ENCODE measurements around the gene MAP2K3. TPM values are rescaled to one million over a fixed set of nuclear protein-coding genes. Genes with fewer than 3 reads are reported as not detected.
"Not testable (repeated sequence)": the region's sequence is repeated elsewhere in the genome, so short reads cannot be mapped to it uniquely, and the experiment has no call there.

MAP2K3 gene
- polyA plus RNA-seq, 3 donors: 21.2 to 23.6 (median 23.4) TPM

GRCh38 chr17:21307273-21307625 is 22.7 kb downstream of the MAP2K3 start:
- DNase-seq: not testable (repeated sequence)

- not testable (repeated sequence) for DNase-seq
Measured at GRCh38 chr17:21308931-21309381, 24.4 kb downstream of the MAP2K3 start.

DNA sequence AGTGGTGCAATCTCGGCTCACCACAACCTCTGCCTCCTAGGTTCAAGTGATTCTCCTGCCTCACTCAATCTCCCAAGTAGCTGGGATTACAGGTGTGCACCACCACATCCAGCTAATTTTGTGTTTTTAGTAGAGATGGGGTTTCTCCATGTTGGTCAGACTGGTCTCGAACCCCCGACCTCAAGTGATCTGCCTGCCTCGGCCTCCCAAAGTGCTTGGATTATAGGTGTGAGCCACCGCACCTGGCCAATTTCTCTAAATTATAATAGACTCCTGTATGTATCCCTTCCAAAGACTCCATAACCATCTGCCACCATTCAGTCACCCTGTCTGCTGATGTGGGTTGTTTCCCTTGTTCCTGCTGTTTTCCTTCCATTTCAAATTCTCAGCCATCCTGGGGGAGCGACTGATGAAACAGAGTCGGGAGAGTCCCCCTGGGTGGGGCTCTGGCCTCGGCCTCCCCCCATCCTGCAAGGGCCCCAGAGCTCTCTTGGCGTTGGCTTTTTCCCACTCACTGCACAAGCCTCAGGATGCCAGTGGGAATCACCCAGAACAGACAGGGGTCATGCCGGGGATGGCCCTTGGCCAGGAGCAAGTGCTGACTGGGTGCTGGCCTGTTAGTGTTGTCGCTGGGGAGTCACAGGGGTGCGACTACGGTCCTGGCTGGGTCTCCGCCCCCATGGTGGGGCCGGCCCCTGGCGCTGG is 25.7 kb downstream of the MAP2K3 start:
- DNase-seq: not testable (repeated sequence)

DNA sequence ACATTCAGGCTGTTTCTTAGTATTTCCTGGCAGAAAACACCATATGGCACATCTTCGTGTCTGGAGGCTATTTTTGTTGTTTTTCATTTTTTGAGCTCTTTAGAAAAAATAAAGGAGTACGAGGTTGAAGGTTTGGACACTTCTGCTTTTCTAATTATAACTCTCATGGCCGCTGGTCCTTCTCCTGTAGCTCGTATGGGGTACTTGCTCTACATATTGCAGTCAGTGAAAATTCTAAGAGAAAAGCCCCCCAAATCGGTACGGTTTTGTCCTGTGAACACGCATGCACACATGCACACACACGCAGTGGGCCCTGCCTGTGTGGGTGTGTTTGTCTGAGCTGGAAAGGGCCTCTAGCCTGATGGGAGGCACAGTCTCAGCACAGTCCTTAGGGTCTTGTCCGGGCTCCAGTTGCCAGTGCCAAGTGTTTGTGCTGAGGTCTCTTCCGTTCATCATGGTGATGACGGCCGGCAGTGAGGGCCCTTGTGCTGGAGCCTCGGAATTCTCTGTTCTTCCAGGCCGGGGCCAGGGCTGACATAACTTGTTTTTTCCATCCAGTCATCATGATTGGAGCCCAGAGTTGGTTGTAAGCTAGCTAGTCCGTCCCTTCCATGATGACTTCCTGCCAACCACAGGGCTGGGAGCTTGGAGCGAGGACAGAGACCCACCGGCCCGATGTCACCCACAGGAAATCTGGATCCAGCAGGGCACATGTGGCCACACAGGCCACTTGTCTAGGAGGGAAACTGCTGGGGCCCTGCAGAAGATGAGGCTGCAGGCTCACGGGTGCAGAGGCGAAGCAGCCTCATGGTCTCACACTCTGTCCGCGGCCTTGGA is 26.5 kb downstream of the MAP2K3 start:
- not testable (repeated sequence) for DNase-seq

DNA sequence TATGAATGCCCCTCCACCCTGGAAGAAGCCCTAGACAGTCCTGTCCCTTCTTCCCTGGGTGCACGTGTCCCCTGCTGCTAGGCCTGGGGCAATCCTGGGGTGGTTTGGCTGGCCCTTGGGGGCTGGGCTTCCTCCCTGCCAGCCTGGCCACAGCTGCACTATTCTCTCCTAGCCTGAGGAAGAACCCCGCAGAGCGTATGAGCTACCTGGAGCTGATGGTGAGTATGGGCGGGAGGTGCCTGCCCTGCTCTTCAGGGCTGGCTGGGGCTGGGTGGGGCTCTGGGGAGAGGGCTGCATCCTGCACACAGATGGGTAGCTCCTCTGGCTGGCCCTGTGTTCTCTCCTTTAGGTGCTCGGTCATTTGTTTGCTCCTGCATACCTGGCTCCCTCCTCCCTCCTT is 28.8 kb downstream of the MAP2K3 start:
- no peak for DNase-seq

GRCh38 chr17:21313761-21314160 is 29.2 kb downstream of the MAP2K3 start:
- DNase-seq: not testable (repeated sequence)

DNA sequence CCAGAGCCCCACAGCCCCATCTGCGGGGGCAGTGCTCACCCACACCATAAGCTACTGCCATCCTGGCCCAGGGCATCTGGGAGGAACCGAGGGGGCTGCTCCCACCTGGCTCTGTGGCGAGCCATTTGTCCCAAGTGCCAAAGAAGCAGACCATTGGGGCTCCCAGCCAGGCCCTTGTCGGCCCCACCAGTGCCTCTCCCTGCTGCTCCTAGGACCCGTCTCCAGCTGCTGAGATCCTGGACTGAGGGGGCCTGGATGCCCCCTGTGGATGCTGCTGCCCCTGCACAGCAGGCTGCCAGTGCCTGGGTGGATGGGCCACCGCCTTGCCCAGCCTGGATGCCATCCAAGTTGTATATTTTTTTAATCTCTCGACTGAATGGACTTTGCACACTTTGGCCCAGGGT is 29.8 kb downstream of the MAP2K3 start:
- not testable (repeated sequence) for DNase-seq

DNA sequence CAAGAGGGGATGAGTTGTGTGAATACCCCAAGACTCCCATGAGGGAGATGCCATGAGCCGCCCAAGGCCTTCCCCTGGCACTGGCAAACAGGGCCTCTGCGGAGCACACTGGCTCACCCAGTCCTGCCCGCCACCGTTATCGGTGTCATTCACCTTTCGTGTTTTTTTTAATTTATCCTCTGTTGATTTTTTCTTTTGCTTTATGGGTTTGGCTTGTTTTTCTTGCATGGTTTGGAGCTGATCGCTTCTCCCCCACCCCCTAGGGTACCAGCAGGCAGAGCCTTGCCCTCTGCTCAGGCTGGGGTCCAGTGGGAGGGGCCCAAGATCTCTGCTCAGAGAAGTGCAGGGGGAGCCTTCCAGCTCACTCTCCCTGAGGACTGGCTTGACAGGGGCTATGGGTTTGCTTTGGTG is 30.2 kb downstream of the MAP2K3 start:
- DNase-seq: not testable (repeated sequence)

GRCh38 chr17:21315246-21316000 is 30.9 kb downstream of the MAP2K3 start:
- not testable (repeated sequence) for DNase-seq

DNA sequence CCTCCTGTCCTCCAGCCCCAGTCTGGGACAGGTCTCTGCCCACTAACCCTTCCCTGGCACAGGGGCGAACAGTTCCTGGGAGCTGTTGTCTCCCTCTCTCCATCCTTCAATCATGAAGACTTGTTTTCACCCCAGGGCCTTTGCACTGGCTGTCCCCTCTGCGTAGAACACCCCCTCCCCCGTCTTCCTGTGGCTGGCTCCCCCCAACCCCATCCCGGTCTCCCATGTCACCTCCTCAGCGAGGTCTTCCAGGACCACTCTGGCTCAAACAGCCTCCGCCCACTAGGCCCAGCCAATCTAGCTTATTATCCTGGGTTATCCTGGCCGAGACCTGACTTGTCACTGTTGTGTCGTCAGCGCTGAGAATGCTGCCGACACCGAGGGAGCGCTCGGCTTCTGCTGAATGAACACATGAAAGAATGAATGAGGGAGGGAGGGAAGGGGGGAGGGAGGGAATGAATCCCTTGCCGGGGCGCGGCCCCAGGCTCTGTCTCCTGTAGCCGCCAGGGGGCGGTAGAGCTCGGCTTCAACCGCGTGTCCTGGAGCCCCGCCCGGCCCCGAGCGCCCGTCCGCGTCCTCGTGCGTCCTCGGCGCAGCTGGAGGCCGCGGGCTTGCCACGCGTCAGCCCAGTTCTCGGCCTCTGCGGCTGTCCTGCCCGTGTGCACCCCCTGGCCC is 31.8 kb downstream of the MAP2K3 start:
- not testable (repeated sequence) for DNase-seq

DNA sequence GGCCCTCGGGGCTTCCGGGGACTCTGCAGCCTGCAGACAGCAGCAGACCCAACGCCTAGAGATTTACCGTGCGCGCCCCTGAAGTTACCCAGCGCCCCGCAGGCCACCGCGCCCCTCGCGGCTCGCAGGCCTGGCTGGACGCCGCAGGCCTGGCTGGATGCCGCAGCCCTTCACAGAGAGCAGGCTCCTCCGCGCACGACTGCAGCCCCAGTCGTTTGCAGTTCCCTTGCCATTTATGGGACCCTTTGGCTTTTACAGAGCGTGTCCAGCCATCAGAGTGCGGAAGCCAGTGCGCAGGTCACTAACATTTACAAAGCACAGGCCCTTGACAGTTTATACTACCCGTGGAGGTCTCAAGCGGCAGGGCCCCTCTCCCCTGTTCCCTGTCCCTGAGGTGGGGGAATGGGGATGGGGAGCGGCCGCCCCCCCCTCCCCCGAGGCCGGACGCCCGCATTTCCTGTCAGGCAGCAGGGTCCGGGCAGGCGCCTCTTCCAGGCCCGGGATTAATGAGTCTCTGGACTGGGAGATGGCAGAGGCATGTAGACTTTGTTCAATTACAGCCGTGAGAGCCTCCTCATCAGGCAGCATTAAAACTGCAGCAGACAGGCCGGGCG is 32.5 kb downstream of the MAP2K3 start:
- DNase-seq: peak; percentile 33

GRCh38 chr17:21317821-21318220 is 33.3 kb downstream of the MAP2K3 start:
- not testable (repeated sequence) for DNase-seq

DNA sequence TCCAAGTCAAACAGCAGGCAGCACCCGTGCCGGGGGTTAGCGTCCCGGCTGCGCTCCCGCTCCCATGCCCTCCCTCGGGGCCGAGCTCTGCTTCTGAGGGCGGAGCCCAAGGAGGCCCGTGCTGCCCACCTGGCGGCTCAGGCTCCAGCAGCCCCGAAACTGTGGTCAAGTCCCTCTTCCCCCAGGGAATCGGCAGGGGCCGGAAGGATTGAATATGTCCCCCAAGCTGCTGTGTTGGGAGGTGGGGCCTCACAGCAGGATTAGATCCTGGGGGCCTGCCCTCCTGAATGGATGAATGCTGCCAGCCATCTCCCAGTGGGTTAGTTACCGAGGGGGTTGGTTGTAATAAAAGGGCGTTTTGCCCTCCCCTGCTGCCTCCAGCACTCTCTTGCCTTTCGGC is 33.9 kb downstream of the MAP2K3 start:
- no peak for DNase-seq

GRCh38 chr17:21318856-21319255 is 34.3 kb downstream of the MAP2K3 start:
- not testable (repeated sequence) for DNase-seq

DNA sequence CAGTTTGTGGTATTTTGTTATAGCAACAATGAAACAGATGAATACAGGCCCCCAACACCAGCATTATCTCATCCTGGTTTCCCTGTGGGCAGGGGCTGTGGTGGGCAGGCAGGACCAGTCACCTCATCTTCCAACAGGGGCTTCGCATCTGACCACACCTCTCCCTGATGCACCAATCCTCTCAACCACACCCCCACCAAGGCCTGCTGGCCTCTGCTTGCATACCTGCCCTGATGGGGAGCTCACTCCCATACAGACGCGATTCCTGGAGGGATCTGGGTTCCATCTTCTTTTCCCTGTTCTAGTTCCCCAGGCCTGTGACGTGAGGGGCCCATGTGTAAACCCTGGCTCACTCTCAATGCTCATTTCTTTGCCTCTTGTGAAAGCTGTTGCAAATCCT is 34.7 kb downstream of the MAP2K3 start:
- not testable (repeated sequence) for DNase-seq

- not testable (repeated sequence) for DNase-seq
Measured at GRCh38 chr17:21319686-21320375, 35.3 kb downstream of the MAP2K3 start.

DNA sequence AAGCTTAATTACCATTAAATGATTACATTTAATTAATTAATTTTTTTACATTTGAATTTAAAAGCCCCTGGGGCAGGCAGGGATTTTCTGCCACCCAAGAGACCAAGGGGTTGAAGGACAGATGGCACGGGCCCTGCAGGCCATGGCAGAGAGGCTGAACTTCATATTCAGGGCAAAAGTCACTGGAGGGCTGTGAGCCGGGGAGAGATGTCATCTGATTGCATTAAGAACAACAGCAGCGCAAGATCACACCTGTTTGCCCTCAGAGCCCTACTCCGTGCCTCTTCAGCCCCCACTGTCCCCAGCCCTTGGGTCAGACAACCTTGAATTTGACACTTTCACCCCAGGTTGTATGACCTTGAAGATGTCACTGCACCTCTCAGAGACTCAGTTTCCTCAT is 35.9 kb downstream of the MAP2K3 start:
- not testable (repeated sequence) for DNase-seq

GRCh38 chr17:21321061-21321460 is 36.5 kb downstream of the MAP2K3 start:
- DNase-seq: not testable (repeated sequence)

DNA sequence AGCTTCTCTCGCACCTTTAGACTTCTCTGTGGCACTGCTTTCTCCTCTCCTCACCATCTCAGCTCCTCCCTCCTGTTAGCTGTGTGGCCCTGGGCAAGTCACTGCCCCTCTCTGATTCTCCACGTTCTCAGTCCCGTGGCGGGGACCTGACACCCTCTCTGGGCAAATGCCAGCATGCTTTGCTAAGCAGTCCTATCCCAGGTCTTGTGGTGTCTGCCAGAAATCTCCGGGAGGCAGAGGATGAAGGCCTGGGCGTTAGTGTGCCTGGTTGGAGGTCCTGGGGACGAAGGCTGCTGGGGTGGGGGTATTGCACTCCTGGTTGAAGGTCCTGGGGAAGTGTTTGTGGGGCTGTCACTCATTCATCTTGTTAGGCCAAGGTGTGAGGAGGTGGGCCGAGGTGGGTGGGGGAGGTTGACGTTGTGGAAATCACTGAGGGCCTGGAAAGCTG is 37.3 kb downstream of the MAP2K3 start:
- not testable (repeated sequence) for DNase-seq

Measured in renal pelvis (tissue), 4 donors.